Raji (cell line): ENCODE results near the gene ZCCHC8.

ENCODE experiments used
- POLR2A ChIP-seq: IDR thresholded peaks from 2 replicates; pipeline ENCODE4 v1.6.1; 2011; ENCODE audit warnings: low read depth, low read length, control low read depth; ENCODE audit not compliant: insufficient read depth

Gene ZCCHC8

GRCh38 chr12:122500685-122501488 lies at the start of gene ZCCHC8:
Gene ZCCHC8, minus strand, starts transcription at chr12:122500932. Its CDS starts 92 bp downstream, at chr12:122500840.
- peak; percentile 85 for TF ChIP-seq POLR2A

GRCh38 chr12:122547330-122547729 lies 46.6 kb upstream of the ZCCHC8 start:
- no peak for TF ChIP-seq POLR2A

- TF ChIP-seq POLR2A = no peak
These were observed 45.1 kb upstream of the ZCCHC8 start for GRCh38 chr12:122545855-122546254.

GRCh38 chr12:122544537-122544936 lies 43.8 kb upstream of the ZCCHC8 start:
- no peak for TF ChIP-seq POLR2A

- no peak for TF ChIP-seq POLR2A
These were observed 37.8 kb upstream of the ZCCHC8 start for GRCh38 chr12:122538496-122538895.

GRCh38 chr12:122537021-122537420 lies 36.3 kb upstream of the ZCCHC8 start:
- no peak for TF ChIP-seq POLR2A

- TF ChIP-seq POLR2A = no peak
These were observed 33.1 kb upstream of the ZCCHC8 start for GRCh38 chr12:122533856-122534255.

- no peak for TF ChIP-seq POLR2A
These were observed 28.3 kb upstream of the ZCCHC8 start for GRCh38 chr12:122528992-122529391.

- no peak for TF ChIP-seq POLR2A
These were observed 27.9 kb upstream of the ZCCHC8 start for GRCh38 chr12:122528582-122528981.

- TF ChIP-seq POLR2A = no peak
These were observed 26.8 kb upstream of the ZCCHC8 start for GRCh38 chr12:122527478-122527944.

GRCh38 chr12:122526683-122527477 lies 26.1 kb upstream of the ZCCHC8 start, which contains the start of the genes KNTC1 and RSRC2:
Gene KNTC1, plus strand, starts transcription at chr12:122527249. Its CDS starts 2,815 bp downstream, at chr12:122530064.
Gene RSRC2, minus strand, starts transcription at chr12:122526936. Its CDS starts 83 bp downstream, at chr12:122526853.
- TF ChIP-seq POLR2A = peak; percentile 84

GRCh38 chr12:122523846-122524718 lies 23.4 kb upstream of the ZCCHC8 start:
- no peak for TF ChIP-seq POLR2A

- TF ChIP-seq POLR2A = no peak
These were observed 22.5 kb upstream of the ZCCHC8 start for GRCh38 chr12:122523280-122523679.

GRCh38 chr12:122520676-122521075 lies 19.9 kb upstream of the ZCCHC8 start:
- TF ChIP-seq POLR2A = no peak

- TF ChIP-seq POLR2A = no peak
These were observed 18.7 kb upstream of the ZCCHC8 start for GRCh38 chr12:122519418-122519817.
